Testis (tissue), 2 donors: ENCODE data around the gene ABCB6.

Experiments
- POLR2A ChIP-seq: fragments of 450-650 bp; IDR thresholded peaks from one replicate; pipeline ENCODE4 v1.6.1; 2017; ENCODE audit warnings: antibody characterized with exemption, mild to moderate bottlenecking, moderate library complexity
- TF ChIP-seq, protein P1 (sequence below), 3 experiments: fragments of 450-650 bp in 2 of 3; fragments of 200-600 bp in 1 of 3; sonication (generic) in 1 of 3; IDR thresholded peaks; one replicate each; pipeline ENCODE4 v1.5.1; 2016 to 2019; ENCODE audit warnings: antibody characterized with exemption in 3 of 3, mild to moderate bottlenecking in 2 of 3, moderate library complexity in 1 of 3

DNA sequence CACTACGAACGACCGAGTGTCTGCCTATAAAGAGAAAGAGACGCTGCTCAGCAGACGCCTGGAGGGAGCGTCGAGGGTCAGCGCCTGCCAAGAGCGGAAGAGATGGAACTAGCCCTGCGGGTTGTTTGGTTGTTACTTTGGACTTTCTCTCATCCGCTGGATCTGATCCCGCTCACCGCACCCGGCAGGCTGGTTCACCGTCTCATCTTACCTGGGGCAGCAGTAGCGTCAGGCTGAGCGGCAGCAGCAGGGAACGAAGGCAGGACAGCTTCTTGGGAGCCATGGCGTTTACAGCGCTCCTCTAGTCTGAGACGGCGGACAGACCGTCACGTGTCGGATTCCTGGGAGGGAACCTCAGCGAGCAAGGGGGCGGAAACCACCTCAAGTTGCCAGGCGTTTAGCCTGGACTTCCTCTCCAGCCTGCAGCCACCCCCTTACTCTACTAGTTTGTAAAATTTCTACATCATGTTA is 24.6 kb upstream of the ABCB6 start:
- TF ChIP-seq, protein P1, sequence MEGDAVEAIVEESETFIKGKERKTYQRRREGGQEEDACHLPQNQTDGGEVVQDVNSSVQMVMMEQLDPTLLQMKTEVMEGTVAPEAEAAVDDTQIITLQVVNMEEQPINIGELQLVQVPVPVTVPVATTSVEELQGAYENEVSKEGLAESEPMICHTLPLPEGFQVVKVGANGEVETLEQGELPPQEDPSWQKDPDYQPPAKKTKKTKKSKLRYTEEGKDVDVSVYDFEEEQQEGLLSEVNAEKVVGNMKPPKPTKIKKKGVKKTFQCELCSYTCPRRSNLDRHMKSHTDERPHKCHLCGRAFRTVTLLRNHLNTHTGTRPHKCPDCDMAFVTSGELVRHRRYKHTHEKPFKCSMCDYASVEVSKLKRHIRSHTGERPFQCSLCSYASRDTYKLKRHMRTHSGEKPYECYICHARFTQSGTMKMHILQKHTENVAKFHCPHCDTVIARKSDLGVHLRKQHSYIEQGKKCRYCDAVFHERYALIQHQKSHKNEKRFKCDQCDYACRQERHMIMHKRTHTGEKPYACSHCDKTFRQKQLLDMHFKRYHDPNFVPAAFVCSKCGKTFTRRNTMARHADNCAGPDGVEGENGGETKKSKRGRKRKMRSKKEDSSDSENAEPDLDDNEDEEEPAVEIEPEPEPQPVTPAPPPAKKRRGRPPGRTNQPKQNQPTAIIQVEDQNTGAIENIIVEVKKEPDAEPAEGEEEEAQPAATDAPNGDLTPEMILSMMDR (IDR thresholded peaks at IDR 0.05) = no peak
- TF ChIP-seq POLR2A = no peak
